ENCODE results near the gene CHURC1. TPM values are rescaled to one million over a fixed set of nuclear protein-coding genes. Genes with fewer than 3 reads are reported as not detected.

Gene CHURC1
- polyA plus RNA-seq, 1 donor, result 42.3 TPM

- H3K4me3 ChIP-seq (ENCODE audit: low read length), result no peak overlapping the region
- H3K27ac ChIP-seq (ENCODE audit: low read length), result no peak overlapping the region
- DNase-seq, result no peak
- peaks cover 7% of the 10 kb centered on the region for H3K36me3 ChIP-seq (ENCODE audit: control insufficient read depth, insufficient read depth, low read length)
- no peaks in the 10 kb centered on the region for H3K9me3 ChIP-seq (ENCODE audit: control insufficient read depth, low read depth, low read length)
- H3K27me3 ChIP-seq (ENCODE audit: control insufficient read depth, insufficient read depth, low read length), result no peaks in the 10 kb centered on the region
- WGBS (ENCODE audit: insufficient coverage, low lambda C conversion rate), result no CpG with 5 or more reads among the region's 7 CpGs
- peaks cover 16% of the 10 kb centered on the region for H3K4me1 ChIP-seq (ENCODE audit: control insufficient read depth, insufficient read depth, low read length)
These were observed 53.9 kb downstream of the CHURC1 start for GRCh38 chr14:64968167-64968566.

GRCh38 chr14:64968651-64969050, 54.4 kb downstream of the CHURC1 start:
- Histone ChIP-seq H3K9me3 (ENCODE audit: control insufficient read depth, low read depth, low read length) (no peaks in the 10 kb centered on the region), H3K36me3 (ENCODE audit: control insufficient read depth, insufficient read depth, low read length) (peaks cover 3% of the 10 kb centered on the region), H3K4me1 (ENCODE audit: control insufficient read depth, insufficient read depth, low read length) (peaks cover 16% of the 10 kb centered on the region), H3K27ac (ENCODE audit: low read length) (no peak overlapping the region), H3K27me3 (ENCODE audit: control insufficient read depth, insufficient read depth, low read length) (no peaks in the 10 kb centered on the region), H3K4me3 (ENCODE audit: low read length) (no peak overlapping the region)
- DNase-seq, result no peak
- WGBS (ENCODE audit: insufficient coverage, low lambda C conversion rate), result no CpG with 5 or more reads among the region's 6 CpGs

- Histone ChIP-seq H3K9me3 (ENCODE audit: control insufficient read depth, low read depth, low read length) (no peaks in the 10 kb centered on the region), H3K4me3 (ENCODE audit: low read length) (no peak overlapping the region), H3K36me3 (ENCODE audit: control insufficient read depth, insufficient read depth, low read length) (no peaks in the 10 kb centered on the region), H3K27ac (ENCODE audit: low read length) (peak overlapping the region; percentile 22), H3K27me3 (ENCODE audit: control insufficient read depth, insufficient read depth, low read length) (no peaks in the 10 kb centered on the region), H3K4me1 (ENCODE audit: control insufficient read depth, insufficient read depth, low read length) (peaks cover 16% of the 10 kb centered on the region)
- DNase-seq, result peak in 1 of 2 donors; percentile 59
- 60% methylated on average over 1 of the region's 3 CpGs for WGBS (ENCODE audit: insufficient coverage, low lambda C conversion rate)
These were observed 55.8 kb downstream of the CHURC1 start for GRCh38 chr14:64970041-64970440.

- Histone ChIP-seq H3K27ac (ENCODE audit: low read length) (no peak overlapping the region), H3K9me3 (ENCODE audit: control insufficient read depth, low read depth, low read length) (no peaks in the 10 kb centered on the region), H3K4me1 (ENCODE audit: control insufficient read depth, insufficient read depth, low read length) (peaks cover 16% of the 10 kb centered on the region), H3K36me3 (ENCODE audit: control insufficient read depth, insufficient read depth, low read length) (no peaks in the 10 kb centered on the region), H3K27me3 (ENCODE audit: control insufficient read depth, insufficient read depth, low read length) (no peaks in the 10 kb centered on the region), H3K4me3 (ENCODE audit: low read length) (peak overlapping the region; percentile 52)
- no CpG with 5 or more reads among the region's 8 CpGs for WGBS (ENCODE audit: insufficient coverage, low lambda C conversion rate)
- no peak for DNase-seq
These were observed 56.7 kb downstream of the CHURC1 start for GRCh38 chr14:64970776-64971477.

GRCh38 chr14:64971491-64971942, 57.3 kb downstream of the CHURC1 start:
- WGBS (ENCODE audit: insufficient coverage, low lambda C conversion rate), result no CpG with 5 or more reads among the region's 31 CpGs
- H3K27me3 ChIP-seq (ENCODE audit: control insufficient read depth, insufficient read depth, low read length), result no peaks in the 10 kb centered on the region
- H3K4me1 ChIP-seq (ENCODE audit: control insufficient read depth, insufficient read depth, low read length), result peaks cover 16% of the 10 kb centered on the region
- DNase-seq, result peak in 1 of 2 donors; percentile 18
- no peaks in the 10 kb centered on the region for H3K9me3 ChIP-seq (ENCODE audit: control insufficient read depth, low read depth, low read length)
- H3K27ac ChIP-seq (ENCODE audit: low read length), result no peak overlapping the region
- peak overlapping the region; percentile 52 for H3K4me3 ChIP-seq (ENCODE audit: low read length)
- no peaks in the 10 kb centered on the region for H3K36me3 ChIP-seq (ENCODE audit: control insufficient read depth, insufficient read depth, low read length)

GRCh38 chr14:64971943-64972791, 57.9 kb downstream of the CHURC1 start, which contains the start of gene RAB15:
TSS of gene RAB15 (minus strand) at chr14:64972336. CDS start at chr14:64972076, 260 bp downstream.
- peak in 1 of 2 donors; percentile 54 for DNase-seq
- no peaks in the 10 kb centered on the region for H3K36me3 ChIP-seq (ENCODE audit: control insufficient read depth, insufficient read depth, low read length)
- no peaks in the 10 kb centered on the region for H3K9me3 ChIP-seq (ENCODE audit: control insufficient read depth, low read depth, low read length)
- no CpG with 5 or more reads among the region's 96 CpGs for WGBS (ENCODE audit: insufficient coverage, low lambda C conversion rate)
- H3K27ac ChIP-seq (ENCODE audit: low read length), result no peak within 1 kb of the TSS
- peaks cover 16% of the 10 kb centered on the region for H3K4me1 ChIP-seq (ENCODE audit: control insufficient read depth, insufficient read depth, low read length)
- H3K27me3 ChIP-seq (ENCODE audit: control insufficient read depth, insufficient read depth, low read length), result no peaks in the 10 kb centered on the region
- H3K4me3 ChIP-seq (ENCODE audit: low read length), result peak within 1 kb of the TSS; percentile 59

GRCh38 chr14:64973026-64973442, 58.8 kb downstream of the CHURC1 start:
- Histone ChIP-seq H3K27me3 (ENCODE audit: control insufficient read depth, insufficient read depth, low read length) (no peaks in the 10 kb centered on the region), H3K4me1 (ENCODE audit: control insufficient read depth, insufficient read depth, low read length) (peaks cover 16% of the 10 kb centered on the region), H3K4me3 (ENCODE audit: low read length) (no peak overlapping the region), H3K9me3 (ENCODE audit: control insufficient read depth, low read depth, low read length) (no peaks in the 10 kb centered on the region), H3K27ac (ENCODE audit: low read length) (no peak overlapping the region), H3K36me3 (ENCODE audit: control insufficient read depth, insufficient read depth, low read length) (no peaks in the 10 kb centered on the region)
- no CpG with 5 or more reads among the region's 8 CpGs for WGBS (ENCODE audit: insufficient coverage, low lambda C conversion rate)
- peak in 1 of 2 donors; percentile 49 for DNase-seq

- H3K4me1 ChIP-seq (ENCODE audit: control insufficient read depth, insufficient read depth, low read length), result peaks cover 16% of the 10 kb centered on the region
- no peaks in the 10 kb centered on the region for H3K9me3 ChIP-seq (ENCODE audit: control insufficient read depth, low read depth, low read length)
- no peak overlapping the region for H3K4me3 ChIP-seq (ENCODE audit: low read length)
- WGBS (ENCODE audit: insufficient coverage, low lambda C conversion rate), result no CpG with 5 or more reads among the region's 9 CpGs
- H3K27ac ChIP-seq (ENCODE audit: low read length), result no peak overlapping the region
- no peaks in the 10 kb centered on the region for H3K27me3 ChIP-seq (ENCODE audit: control insufficient read depth, insufficient read depth, low read length)
- no peaks in the 10 kb centered on the region for H3K36me3 ChIP-seq (ENCODE audit: control insufficient read depth, insufficient read depth, low read length)
- no peak for DNase-seq
These were observed 59.6 kb downstream of the CHURC1 start for GRCh38 chr14:64973826-64974225.

GRCh38 chr14:64974563-64974962, 60.3 kb downstream of the CHURC1 start:
- H3K27me3 ChIP-seq (ENCODE audit: control insufficient read depth, insufficient read depth, low read length), result no peaks in the 10 kb centered on the region
- no peak overlapping the region for H3K4me3 ChIP-seq (ENCODE audit: low read length)
- H3K27ac ChIP-seq (ENCODE audit: low read length), result no peak overlapping the region
- H3K9me3 ChIP-seq (ENCODE audit: control insufficient read depth, low read depth, low read length), result no peaks in the 10 kb centered on the region
- no peaks in the 10 kb centered on the region for H3K36me3 ChIP-seq (ENCODE audit: control insufficient read depth, insufficient read depth, low read length)
- peaks cover 14% of the 10 kb centered on the region for H3K4me1 ChIP-seq (ENCODE audit: control insufficient read depth, insufficient read depth, low read length)
- no CpG with 5 or more reads among the region's 8 CpGs for WGBS (ENCODE audit: insufficient coverage, low lambda C conversion rate)
- no peak for DNase-seq

GRCh38 chr14:64979336-64980074, 65.2 kb downstream of the CHURC1 start:
- WGBS (ENCODE audit: insufficient coverage, low lambda C conversion rate), result no CpG with 5 or more reads among the region's 5 CpGs
- no peak overlapping the region for H3K27ac ChIP-seq (ENCODE audit: low read length)
- DNase-seq, result peak in 1 of 2 donors; percentile 18
- no peaks in the 10 kb centered on the region for H3K27me3 ChIP-seq (ENCODE audit: control insufficient read depth, insufficient read depth, low read length)
- no peaks in the 10 kb centered on the region for H3K9me3 ChIP-seq (ENCODE audit: control insufficient read depth, low read depth, low read length)
- no peaks in the 10 kb centered on the region for H3K36me3 ChIP-seq (ENCODE audit: control insufficient read depth, insufficient read depth, low read length)
- H3K4me3 ChIP-seq (ENCODE audit: low read length), result no peak overlapping the region
- H3K4me1 ChIP-seq (ENCODE audit: control insufficient read depth, insufficient read depth, low read length), result no peaks in the 10 kb centered on the region

Data from large intestine (tissue), 3 donors.